Endothelial cell of umbilical vein (primary cell): Measurements from ENCODE around the gene MACROD2.

Source experiments
- EZH2 ChIP-seq: IDR thresholded peaks from 2 replicates; pipeline ENCODE4 v1.6.1; 2012; ENCODE audit warnings: borderline replicate concordance, low read depth, mild to moderate bottlenecking, moderate library complexity, low read length, inconsistent platforms; ENCODE audit not compliant: severe bottlenecking
- JUN ChIP-seq: IDR thresholded peaks from 2 replicates; pipeline ENCODE4 v1.6.1; 2011; ENCODE audit warnings: borderline replicate concordance, low read depth; ENCODE audit not compliant: insufficient read length, insufficient read depth
- MAX ChIP-seq: IDR thresholded peaks from 2 replicates; pipeline ENCODE4 v1.6.1; 2011; ENCODE audit not compliant: insufficient read depth, insufficient read length
- POLR2A ChIP-seq: IDR thresholded peaks from 2 replicates; pipeline ENCODE4 v1.6.1; 2012; ENCODE audit warnings: low read depth, mild to moderate bottlenecking, control low read depth, low read length
- POLR2AphosphoS5 ChIP-seq: IDR thresholded peaks from 2 replicates; pipeline ENCODE4 v1.6.1; 2012; ENCODE audit warnings: low read depth, mild to moderate bottlenecking, control low read depth, low read length, moderate library complexity; ENCODE audit not compliant: insufficient read depth
- TF ChIP-seq, protein P1 (sequence below), 2 donors: IDR thresholded peaks; 1 replicate in 1 of 2; 2 replicates in 1 of 2; pipeline ENCODE4 v1.5.1; 2011; ENCODE audit warnings: low read length in 2 of 2, mild to moderate bottlenecking in 2 of 2, moderate library complexity in 2 of 2, control low read depth in 1 of 2, inconsistent platforms in 1 of 2, low read depth in 1 of 2; ENCODE audit not compliant: insufficient read depth in 1 of 2; ENCODE audit errors: extremely low read depth in 1 of 2

DNA sequence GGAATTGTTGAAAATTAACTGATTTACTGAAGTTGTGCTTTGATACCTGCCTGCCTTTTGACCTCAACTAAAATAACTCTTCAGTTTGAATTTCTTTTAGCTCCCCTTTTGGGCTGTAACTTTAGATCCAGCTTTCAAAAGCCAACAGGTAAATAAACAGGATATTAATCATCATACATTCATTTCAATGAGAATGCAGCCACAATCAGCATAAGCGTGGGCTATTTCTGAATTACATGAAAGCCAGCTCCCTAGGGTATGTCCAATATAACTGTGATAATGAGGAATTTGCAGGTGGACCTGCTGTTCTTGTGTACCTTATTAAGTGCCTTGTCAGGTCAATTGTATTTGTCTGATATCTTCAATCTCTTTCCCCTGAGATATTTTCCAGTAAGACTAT lies 1747.3 kb downstream of the MACROD2 start:
- TF ChIP-seq, protein P1, sequence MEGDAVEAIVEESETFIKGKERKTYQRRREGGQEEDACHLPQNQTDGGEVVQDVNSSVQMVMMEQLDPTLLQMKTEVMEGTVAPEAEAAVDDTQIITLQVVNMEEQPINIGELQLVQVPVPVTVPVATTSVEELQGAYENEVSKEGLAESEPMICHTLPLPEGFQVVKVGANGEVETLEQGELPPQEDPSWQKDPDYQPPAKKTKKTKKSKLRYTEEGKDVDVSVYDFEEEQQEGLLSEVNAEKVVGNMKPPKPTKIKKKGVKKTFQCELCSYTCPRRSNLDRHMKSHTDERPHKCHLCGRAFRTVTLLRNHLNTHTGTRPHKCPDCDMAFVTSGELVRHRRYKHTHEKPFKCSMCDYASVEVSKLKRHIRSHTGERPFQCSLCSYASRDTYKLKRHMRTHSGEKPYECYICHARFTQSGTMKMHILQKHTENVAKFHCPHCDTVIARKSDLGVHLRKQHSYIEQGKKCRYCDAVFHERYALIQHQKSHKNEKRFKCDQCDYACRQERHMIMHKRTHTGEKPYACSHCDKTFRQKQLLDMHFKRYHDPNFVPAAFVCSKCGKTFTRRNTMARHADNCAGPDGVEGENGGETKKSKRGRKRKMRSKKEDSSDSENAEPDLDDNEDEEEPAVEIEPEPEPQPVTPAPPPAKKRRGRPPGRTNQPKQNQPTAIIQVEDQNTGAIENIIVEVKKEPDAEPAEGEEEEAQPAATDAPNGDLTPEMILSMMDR (IDR thresholded peaks at IDR 0.05; ENCODE audit: extremely low read depth in 1 of 2, insufficient read depth in 1 of 2, low read depth in 1 of 2, low read length in 2 of 2) = no peak
- TF ChIP-seq POLR2AphosphoS5 (no peak), POLR2A (no peak), MAX (no peak), EZH2 (no peak), JUN (no peak)
